CD8-positive, alpha-beta memory T cell (primary cell): ENCODE measurements around the gene ENDOU. TPM values are rescaled to one million over a fixed set of nuclear protein-coding genes. Genes with fewer than 3 reads are reported as not detected.

Experiments
- CTCF ChIA-PET: fragments of 350-600 bp; sonication (Branson Sonifier 250); formaldehyde crosslinking; loops from one replicate; lab custom pipeline; 2021; ENCODE audit warnings: antibody characterized with exemption; lab: Charles Lee
- POLR2A ChIA-PET: fragments of 350-600 bp; sonication (Branson Sonifier 250); formaldehyde crosslinking; loops from one replicate; lab custom pipeline; 2021; ENCODE audit warnings: antibody characterized with exemption; lab: Charles Lee
- DNase-seq, 5 donors: peaks; one replicate each; pipeline versions ENCODE4 v3.0.0 to v3.0.0-alpha.2; 2020 to 2022; ENCODE audit warnings: mixed read lengths in 1 of 5
- H3K27ac ChIP-seq: one replicate; pipeline ENCODE4 v1.7.0; 2013; ENCODE audit warnings: low read depth, mild to moderate bottlenecking, low read length, moderate library complexity
- H3K27me3 ChIP-seq: 2 replicates; pipeline ENCODE4 v1.7.0; 2013; ENCODE audit warnings: low read length, mild to moderate bottlenecking; ENCODE audit not compliant: insufficient read depth, poor library complexity, severe bottlenecking
- H3K36me3 ChIP-seq: 2 replicates; pipeline ENCODE4 v1.7.0; 2013; ENCODE audit warnings: mild to moderate bottlenecking, low read length, moderate library complexity; ENCODE audit not compliant: insufficient read depth
- H3K4me1 ChIP-seq: 2 replicates; pipeline ENCODE4 v1.7.0; 2013; ENCODE audit warnings: mild to moderate bottlenecking, low read length, moderate library complexity; ENCODE audit not compliant: insufficient read depth
- H3K4me3 ChIP-seq: 2 replicates; pipeline ENCODE4 v1.7.0; 2013; ENCODE audit warnings: mild to moderate bottlenecking, low read length
- H3K9me3 ChIP-seq: 2 replicates; pipeline ENCODE4 v1.7.0; 2013; ENCODE audit warnings: mild to moderate bottlenecking, low read length
- H3K27ac Mint-ChIP-seq, 8 donors: one replicate each; pipeline ENCODE4 v1.8.0; 2020 to 2021; ENCODE audit warnings: mixed read lengths in 8 of 8, mild to moderate bottlenecking in 6 of 8, inconsistent platforms in 3 of 8, moderate library complexity in 3 of 8
- H3K27me3 Mint-ChIP-seq, 2 donors: one replicate each; pipeline ENCODE4 v1.8.0; 2020 to 2021; ENCODE audit warnings: mixed read lengths in 2 of 2, mild to moderate bottlenecking in 1 of 2, moderate library complexity in 1 of 2
- H3K36me3 Mint-ChIP-seq, 3 donors: one replicate each; pipeline ENCODE4 v1.8.0; 2020 to 2021; ENCODE audit warnings: mixed read lengths in 3 of 3, inconsistent platforms in 1 of 3, mild to moderate bottlenecking in 1 of 3
- H3K4me1 Mint-ChIP-seq, 3 donors: one replicate each; pipeline ENCODE4 v1.8.0; 2020 to 2021; ENCODE audit warnings: mixed read lengths in 3 of 3, inconsistent platforms in 1 of 3, mild to moderate bottlenecking in 1 of 3
- H3K4me3 Mint-ChIP-seq, 7 donors: one replicate each; pipeline ENCODE4 v1.8.0; 2020 to 2021; ENCODE audit warnings: mixed read lengths in 7 of 7, mild to moderate bottlenecking in 6 of 7, moderate library complexity in 4 of 7, inconsistent platforms in 2 of 7
- H3K9me3 Mint-ChIP-seq, 5 donors: one replicate each; pipeline ENCODE4 v1.8.0; 2020 to 2022; ENCODE audit warnings: mixed read lengths in 5 of 5, mild to moderate bottlenecking in 3 of 5, moderate library complexity in 2 of 5, inconsistent platforms in 1 of 5
- polyA plus RNA-seq: library from polyadenylated mRNA; unstranded; fragments of 300-500 nt; fragmentation: Illumina TruSeq; gene quantifications from one replicate; pipeline ENCODE4 v1.2.3, GENCODE V29; 2021
- total RNA-seq, 2 experiments: library from RNA; stranded (reverse); gene quantifications; one replicate each; pipeline ENCODE4 v1.2.3, GENCODE V29; 2021

The ENDOU gene
- total and polyA plus RNA-seq, 3 experiments from 2014 or later, result not detected

DNA sequence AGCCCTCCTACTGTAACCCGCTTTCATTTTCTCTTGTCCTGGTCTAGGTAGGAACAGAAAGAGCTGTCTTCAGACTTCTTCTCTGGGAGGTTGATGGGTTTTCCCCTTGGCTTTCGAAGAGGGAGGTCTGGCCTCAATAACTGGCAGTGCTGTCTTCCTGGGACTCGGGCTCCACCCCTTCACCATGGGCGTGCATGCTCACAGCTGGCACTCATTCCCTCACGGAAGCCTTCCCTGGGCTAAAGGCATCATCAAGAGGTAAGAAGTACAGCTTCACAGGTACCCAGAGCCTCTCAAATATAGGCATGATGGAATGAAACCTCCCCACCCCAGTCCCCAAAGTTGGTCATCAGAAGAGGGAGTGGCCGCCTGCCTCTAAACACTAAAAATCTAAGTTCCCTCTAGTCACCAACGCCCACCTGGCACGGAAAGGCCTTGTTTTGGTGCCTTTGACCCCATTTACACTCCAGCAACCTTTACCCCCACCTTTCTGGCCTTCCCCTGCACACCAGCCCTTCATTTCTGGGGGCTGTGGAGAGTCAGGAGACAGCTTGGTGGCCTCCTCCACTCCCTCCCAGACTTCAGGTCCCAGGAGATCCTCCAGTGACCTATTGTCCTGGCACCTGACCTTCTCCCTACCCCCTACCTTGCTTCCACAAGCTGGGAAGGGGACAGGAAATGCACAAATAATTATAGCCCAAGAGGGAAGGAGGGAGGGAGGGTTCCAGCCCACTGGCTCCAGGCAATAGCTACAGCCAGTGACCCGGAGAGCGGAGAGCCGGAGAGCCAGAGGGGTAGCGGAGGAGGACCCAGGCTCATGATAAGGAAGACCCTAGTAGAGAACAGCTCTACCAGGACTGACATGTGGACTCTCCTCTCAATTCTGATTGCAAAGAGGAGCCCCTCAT is 30.6 kb upstream of the ENDOU start:
- no peak overlapping the region for H3K4me3 ChIP-seq
- no peaks in the 10 kb centered on the region for H3K27me3 Mint-ChIP-seq
- H3K27me3 ChIP-seq, result no peaks in the 10 kb centered on the region
- CTCF ChIA-PET, result interaction anchor here (1.3 to 10.6 kb wide), 7 partner anchors 12 to 80 kb away, joined by 3 to 156 read pairs (median 13); partner anchors contain the start of genes RPAP3 and SLC48A1
- no peak overlapping the region for H3K27ac ChIP-seq
- DNase-seq, result no peak
- H3K36me3 ChIP-seq, result no peaks in the 10 kb centered on the region
- H3K36me3 Mint-ChIP-seq, result no peaks in the 10 kb centered on the region
- H3K4me1 Mint-ChIP-seq, result peaks cover 11 to 31% (median 15%) of the 10 kb centered on the region in 3 donors
- no peaks in the 10 kb centered on the region for H3K9me3 Mint-ChIP-seq
- H3K9me3 ChIP-seq, result no peaks in the 10 kb centered on the region
- H3K4me1 ChIP-seq, result peaks cover 11% of the 10 kb centered on the region
- POLR2A ChIA-PET, result no interaction called here
- H3K4me3 Mint-ChIP-seq, result peak overlapping the region in 6 of 7 donors; percentile 2 to 59 (median 26)
- peak overlapping the region in 7 of 8 donors; percentile 0 to 69 (median 19) for H3K27ac Mint-ChIP-seq

- H3K27ac ChIP-seq, result no peak overlapping the region
- ChIA-PET POLR2A (no interaction called here), CTCF (interaction anchor here (1.4 to 10.6 kb wide), 7 partner anchors 8 to 81 kb away, joined by 3 to 156 read pairs (median 5); partner anchors contain the start of gene SLC48A1)
- DNase-seq, result no peak
- Mint-ChIP-seq H3K27me3 (peaks cover 0 to 1% of the 10 kb centered on the region in 2 donors), H3K36me3 (no peaks in the 10 kb centered on the region), H3K27ac (peak overlapping the region in 5 of 8 donors; percentile 5 to 48 (median 19)), H3K4me1 (peaks cover 11 to 31% (median 15%) of the 10 kb centered on the region in 3 donors), H3K9me3 (no peaks in the 10 kb centered on the region), H3K4me3 (peak overlapping the region in 2 of 7 donors; percentile 35 to 49)
- no peaks in the 10 kb centered on the region for H3K36me3 ChIP-seq
- no peaks in the 10 kb centered on the region for H3K9me3 ChIP-seq
- H3K4me3 ChIP-seq, result no peak overlapping the region
- no peaks in the 10 kb centered on the region for H3K27me3 ChIP-seq
- peaks cover 9% of the 10 kb centered on the region for H3K4me1 ChIP-seq
Observed at GRCh38 chr12:47754881-47755280, 29.6 kb upstream of the ENDOU start.

DNA sequence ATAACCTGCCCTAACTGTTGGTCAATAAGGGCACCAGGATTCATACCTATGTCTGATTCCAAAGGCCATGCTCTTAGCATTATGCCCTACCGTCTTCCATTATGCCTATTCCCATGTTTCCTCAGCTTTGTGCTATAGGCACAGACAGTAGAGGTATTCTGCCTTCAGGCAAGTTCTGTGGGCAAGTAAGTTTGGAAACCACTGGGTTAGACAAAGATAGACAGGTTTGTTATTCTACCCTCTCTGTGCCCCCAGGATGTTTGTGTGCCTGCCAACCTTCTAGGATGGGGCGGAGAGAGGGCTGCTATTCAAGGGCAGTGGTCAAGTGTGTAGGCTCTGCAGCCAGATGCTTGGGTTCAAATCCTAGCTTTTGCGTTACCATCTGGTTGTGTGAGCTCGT is 28.8 kb upstream of the ENDOU start:
- H3K27ac ChIP-seq, result no peak overlapping the region
- H3K27ac Mint-ChIP-seq, result peak overlapping the region in 2 of 8 donors; percentile 16 to 46
- H3K27me3 ChIP-seq, result no peaks in the 10 kb centered on the region
- H3K4me3 Mint-ChIP-seq, result no peak overlapping the region
- ChIA-PET CTCF (interaction anchor here (1.4 to 10.6 kb wide), 4 partner anchors 9 to 39 kb away, joined by 3 to 156 read pairs (median 41); no protein-coding TSS in a partner anchor), POLR2A (no interaction called here)
- H3K9me3 Mint-ChIP-seq, result no peaks in the 10 kb centered on the region
- H3K9me3 ChIP-seq, result no peaks in the 10 kb centered on the region
- no peaks in the 10 kb centered on the region for H3K36me3 ChIP-seq
- no peaks in the 10 kb centered on the region for H3K36me3 Mint-ChIP-seq
- H3K4me1 Mint-ChIP-seq, result peaks cover 11 to 31% (median 15%) of the 10 kb centered on the region in 3 donors
- peaks cover 1 to 2% of the 10 kb centered on the region in 2 donors for H3K27me3 Mint-ChIP-seq
- DNase-seq, result no peak
- peaks cover 1% of the 10 kb centered on the region for H3K4me1 ChIP-seq
- no peak overlapping the region for H3K4me3 ChIP-seq

- CTCF ChIA-PET, result interaction anchor here (1.8 to 10.6 kb wide), 4 partner anchors 9 to 14 kb away, joined by 4 to 156 read pairs (median 43); no protein-coding TSS in a partner anchor
- peak overlapping the region in 1 of 8 donors; percentile 52 for H3K27ac Mint-ChIP-seq
- no peaks in the 10 kb centered on the region for H3K36me3 Mint-ChIP-seq
- no peaks in the 10 kb centered on the region for H3K9me3 Mint-ChIP-seq
- H3K4me1 Mint-ChIP-seq, result peaks cover 11 to 29% (median 15%) of the 10 kb centered on the region in 3 donors
- DNase-seq, result no peak
- no peak overlapping the region for H3K27ac ChIP-seq
- H3K36me3 ChIP-seq, result no peaks in the 10 kb centered on the region
- H3K27me3 ChIP-seq, result no peaks in the 10 kb centered on the region
- H3K4me1 ChIP-seq, result no peaks in the 10 kb centered on the region
- no peaks in the 10 kb centered on the region for H3K9me3 ChIP-seq
- POLR2A ChIA-PET, result no interaction called here
- no peak overlapping the region for H3K4me3 Mint-ChIP-seq
- no peak overlapping the region for H3K4me3 ChIP-seq
- H3K27me3 Mint-ChIP-seq, result peaks cover 3 to 5% of the 10 kb centered on the region in 2 donors
Observed at GRCh38 chr12:47753021-47754001, 28.0 kb upstream of the ENDOU start.

DNA sequence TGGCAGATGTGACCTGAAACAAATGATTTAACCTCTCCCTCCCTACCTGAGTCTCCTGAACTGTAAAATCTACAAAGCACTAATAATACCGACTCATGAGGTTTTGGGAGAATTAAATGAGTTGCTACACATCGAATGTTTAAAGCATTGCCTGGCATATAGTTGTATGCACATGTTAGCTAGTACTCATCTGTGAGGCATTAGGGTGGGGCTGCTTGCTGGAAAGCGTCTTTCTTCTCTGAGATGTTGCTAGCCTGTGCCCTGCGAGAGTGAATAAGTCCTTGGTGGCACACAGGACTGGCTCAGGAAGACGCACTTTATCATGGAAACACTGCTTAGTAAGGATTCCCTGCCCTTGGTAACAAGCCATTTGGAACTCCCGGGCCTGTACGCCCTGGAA is 27.3 kb upstream of the ENDOU start:
- Mint-ChIP-seq H3K9me3 (no peaks in the 10 kb centered on the region), H3K4me3 (no peak overlapping the region), H3K27ac (peak overlapping the region in 1 of 8 donors; percentile 52), H3K27me3 (peaks cover 3 to 5% of the 10 kb centered on the region in 2 donors), H3K36me3 (no peaks in the 10 kb centered on the region), H3K4me1 (peaks cover 11 to 22% (median 15%) of the 10 kb centered on the region in 3 donors)
- ChIA-PET CTCF (interaction anchor here (1.8 kb wide), 1 partner anchor 10 kb away, joined by 8 read pairs; no protein-coding TSS in a partner anchor), POLR2A (no interaction called here)
- H3K27ac ChIP-seq, result no peak overlapping the region
- no peaks in the 10 kb centered on the region for H3K36me3 ChIP-seq
- DNase-seq, result no peak
- no peaks in the 10 kb centered on the region for H3K9me3 ChIP-seq
- peaks cover 2% of the 10 kb centered on the region for H3K27me3 ChIP-seq
- no peaks in the 10 kb centered on the region for H3K4me1 ChIP-seq
- no peak overlapping the region for H3K4me3 ChIP-seq

GRCh38 chr12:47752121-47752520 is 26.8 kb upstream of the ENDOU start:
- Histone ChIP-seq H3K36me3 (no peaks in the 10 kb centered on the region), H3K27ac (no peak overlapping the region), H3K4me3 (no peak overlapping the region), H3K4me1 (no peaks in the 10 kb centered on the region), H3K27me3 (peaks cover 2% of the 10 kb centered on the region), H3K9me3 (no peaks in the 10 kb centered on the region)
- DNase-seq, result no peak
- CTCF ChIA-PET, result interaction anchor here (1.1 to 1.8 kb wide), 2 partner anchors 10 to 15 kb away, joined by 3 to 8 read pairs; no protein-coding TSS in a partner anchor
- Mint-ChIP-seq H3K9me3 (no peaks in the 10 kb centered on the region), H3K27me3 (peaks cover 5 to 6% of the 10 kb centered on the region in 2 donors), H3K4me1 (peaks cover 11 to 18% (median 15%) of the 10 kb centered on the region in 3 donors), H3K4me3 (no peak overlapping the region), H3K27ac (peak overlapping the region in 1 of 8 donors; percentile 55), H3K36me3 (no peaks in the 10 kb centered on the region)
- POLR2A ChIA-PET, result no interaction called here

DNA sequence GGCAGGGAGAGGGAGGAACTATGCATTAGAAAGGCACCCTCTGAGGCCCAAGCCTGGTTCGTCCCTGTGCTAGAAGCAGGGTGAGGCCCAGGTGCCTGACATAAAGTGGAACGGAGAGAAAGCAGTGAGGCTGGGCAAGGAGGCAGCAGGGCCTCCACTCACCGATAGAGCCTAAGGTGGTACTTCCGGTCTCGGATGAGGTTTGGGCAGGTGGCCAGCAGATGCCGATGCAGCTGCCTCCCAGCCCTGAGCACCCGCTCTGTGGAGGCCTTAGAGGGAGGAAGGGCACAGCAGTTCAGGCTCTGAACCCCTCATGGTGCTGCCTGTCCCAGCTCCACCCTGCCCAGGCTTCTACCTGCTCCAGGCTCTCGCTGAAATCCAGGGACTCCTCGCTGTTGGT is 26.3 kb upstream of the ENDOU start:
- H3K27me3 Mint-ChIP-seq, result peaks cover 5 to 8% of the 10 kb centered on the region in 2 donors

More for the DNA sequence above, 26.3 kb upstream of the ENDOU start:
- H3K9me3 Mint-ChIP-seq, result no peaks in the 10 kb centered on the region
- POLR2A ChIA-PET, result no interaction called here
- no peak for DNase-seq
- H3K27ac Mint-ChIP-seq, result no peak overlapping the region
- Histone ChIP-seq H3K27ac (no peak overlapping the region), H3K4me1 (no peaks in the 10 kb centered on the region), H3K4me3 (no peak overlapping the region), H3K36me3 (no peaks in the 10 kb centered on the region), H3K27me3 (peaks cover 2% of the 10 kb centered on the region), H3K9me3 (no peaks in the 10 kb centered on the region)
- H3K4me1 Mint-ChIP-seq, result peaks cover 11 to 15% (median 15%) of the 10 kb centered on the region in 3 donors
- CTCF ChIA-PET, result interaction anchor here (1.1 to 1.8 kb wide), 2 partner anchors 9 to 16 kb away, joined by 3 to 8 read pairs; no protein-coding TSS in a partner anchor
- H3K36me3 Mint-ChIP-seq, result no peaks in the 10 kb centered on the region
- no peak overlapping the region for H3K4me3 Mint-ChIP-seq
